Small intestine (tissue), 7 donors: Measurements from ENCODE around the gene DLG2. TPM values are rescaled to one million over a fixed set of nuclear protein-coding genes. Genes with fewer than 3 reads are reported as not detected.

Experiments
- DNase-seq, 2 donors: peaks; one replicate each; pipeline versions ENCODE4 v3.0.0 to v3.0.0-alpha.2; 2013
- FAIRE-seq: peaks from 2 replicates; lab custom pipeline; 2012; peaks lifted over from hg19 to GRCh38; lab: Jason Lieb, UNC
- H3K27ac ChIP-seq, 3 donors: one replicate each; pipeline ENCODE4 v1.5.1; 2013; ENCODE audit warnings: low read length in 2 of 3, mild to moderate bottlenecking in 2 of 3, control low read depth in 1 of 3, inconsistent platforms in 1 of 3, low read depth in 1 of 3, moderate library complexity in 1 of 3
- H3K27me3 ChIP-seq, 3 donors: one replicate each; pipeline ENCODE4 v1.6.1; 2013; ENCODE audit warnings: low read length in 3 of 3, inconsistent platforms in 1 of 3; ENCODE audit not compliant: control insufficient read depth in 3 of 3, insufficient read depth in 3 of 3
- H3K36me3 ChIP-seq, 3 donors: one replicate each; pipeline ENCODE4 v1.6.1; 2013; ENCODE audit warnings: low read length in 3 of 3, inconsistent platforms in 1 of 3, low read depth in 1 of 3, mild to moderate bottlenecking in 1 of 3, moderate library complexity in 1 of 3; ENCODE audit not compliant: control insufficient read depth in 3 of 3, insufficient read depth in 2 of 3
- H3K4me1 ChIP-seq, 3 donors: one replicate each; pipeline ENCODE4 v1.6.1; 2013; ENCODE audit warnings: low read length in 2 of 3, inconsistent platforms in 1 of 3, low read depth in 1 of 3, mild to moderate bottlenecking in 1 of 3, moderate library complexity in 1 of 3; ENCODE audit not compliant: control insufficient read depth in 3 of 3, insufficient read depth in 2 of 3
- H3K4me3 ChIP-seq, 3 donors: one replicate each; pipeline ENCODE4 v1.5.1; 2013; ENCODE audit warnings: low read length in 3 of 3, control low read depth in 1 of 3, inconsistent platforms in 1 of 3, low read depth in 1 of 3, mild to moderate bottlenecking in 1 of 3, moderate library complexity in 1 of 3
- H3K9me3 ChIP-seq, 2 donors: one replicate each; pipeline ENCODE4 v1.6.1; 2013; ENCODE audit warnings: low read depth in 1 of 2, low read length in 1 of 2; ENCODE audit not compliant: control insufficient read depth in 2 of 2, insufficient read depth in 1 of 2
- WGBS, 3 donors: extraction: QIAGEN DNeasy Blood & Tissue Kit; methylation state at CpG; one replicate each; pipeline ENCODE4 v1.1.7; 2013; 5-methylcytosine and 5-hydroxymethylcytosine counted together
- polyA plus RNA-seq, 4 donors: library from polyadenylated mRNA; stranded (reverse) in 3 of 4; unstranded in 1 of 4; fragments of 200-250 nt in 3 of 4; fragments of 120-200 nt in 1 of 4; gene quantifications; one replicate each; pipeline versions ENCODE4 v1.2.1 to v1.2.3, GENCODE V29; 2013
- donor health status: healthy with polysubstance abuse.
- donor health status: control.
- donor health status: control.
- donor health status: Bipolar disorder and iron deficiency.
- donor health status: healthy.

DLG2 gene
- polyA plus RNA-seq, 4 donors: 0.22 to 1.6 (median 1.1) TPM

- DNase-seq: no peak
- FAIRE-seq: no peak
Observed at GRCh38 chr11:83809274-83809673, 1817.9 kb downstream of the DLG2 start.

GRCh38 chr11:83801799-83802198 is 1825.3 kb downstream of the DLG2 start:
- no peaks in the 10 kb centered on the region for H3K36me3 ChIP-seq
- H3K4me3 ChIP-seq: no peak overlapping the region
- no peaks in the 10 kb centered on the region for H3K27me3 ChIP-seq
- WGBS, 3 donors: 85 to 95% (median 88%) methylated on average over 1 of the region's 1 CpG
- DNase-seq: no peak
- H3K27ac ChIP-seq: no peak overlapping the region
- FAIRE-seq: no peak
- H3K9me3 ChIP-seq: no peaks in the 10 kb centered on the region
- H3K4me1 ChIP-seq: no peaks in the 10 kb centered on the region

More at GRCh38 chr11:83809274-83809673, 1817.9 kb downstream of the DLG2 start:
- Histone ChIP-seq H3K27me3 (peaks cover 0 to 4% (median 3%) of the 10 kb centered on the region in 3 donors), H3K27ac (no peak overlapping the region), H3K9me3 (no peaks in the 10 kb centered on the region), H3K36me3 (no peaks in the 10 kb centered on the region), H3K4me1 (no peaks in the 10 kb centered on the region), H3K4me3 (no peak overlapping the region)

- H3K36me3 ChIP-seq: no peaks in the 10 kb centered on the region
- WGBS, 3 donors: 42 to 49% (median 45%) methylated on average over 2 of the region's 2 CpGs
- H3K27ac ChIP-seq: no peak overlapping the region
- H3K9me3 ChIP-seq: no peaks in the 10 kb centered on the region
- DNase-seq (no peak), FAIRE-seq (peak; percentile 53)
- H3K27me3 ChIP-seq: no peaks in the 10 kb centered on the region
- no peaks in the 10 kb centered on the region for H3K4me1 ChIP-seq
- no peak overlapping the region for H3K4me3 ChIP-seq
Observed at GRCh38 chr11:83793310-83793709, 1833.8 kb downstream of the DLG2 start.

GRCh38 chr11:83791557-83791956 is 1835.6 kb downstream of the DLG2 start:
- Histone ChIP-seq H3K4me1 (no peaks in the 10 kb centered on the region), H3K4me3 (no peak overlapping the region), H3K36me3 (no peaks in the 10 kb centered on the region), H3K9me3 (no peaks in the 10 kb centered on the region), H3K27me3 (no peaks in the 10 kb centered on the region), H3K27ac (no peak overlapping the region)
- DNase-seq: no peak
- 93 to 94% (median 93%) methylated on average over 17 of the region's 17 CpGs for WGBS, 3 donors
- no peak for FAIRE-seq

GRCh38 chr11:83785942-83786341 is 1841.2 kb downstream of the DLG2 start:
- FAIRE-seq (no peak), DNase-seq (no peak)
- 77 to 81% (median 80%) methylated on average over 2 of the region's 2 CpGs for WGBS, 3 donors
- H3K4me3 ChIP-seq: no peak overlapping the region
- H3K36me3 ChIP-seq: no peaks in the 10 kb centered on the region
- H3K27ac ChIP-seq: no peak overlapping the region
- no peaks in the 10 kb centered on the region for H3K4me1 ChIP-seq
- no peaks in the 10 kb centered on the region for H3K27me3 ChIP-seq
- no peaks in the 10 kb centered on the region for H3K9me3 ChIP-seq

GRCh38 chr11:83784419-83784818 is 1842.7 kb downstream of the DLG2 start:
- no peak for FAIRE-seq
- Histone ChIP-seq H3K4me1 (no peaks in the 10 kb centered on the region), H3K27ac (no peak overlapping the region), H3K36me3 (no peaks in the 10 kb centered on the region), H3K27me3 (peaks cover 0 to 3% (median 0%) of the 10 kb centered on the region in 3 donors), H3K9me3 (no peaks in the 10 kb centered on the region), H3K4me3 (no peak overlapping the region)
- no peak for DNase-seq
- 31 to 62% (median 50%) methylated on average over 1 of the region's 1 CpG for WGBS, 3 donors

GRCh38 chr11:83782329-83782728 is 1844.8 kb downstream of the DLG2 start:
- DNase-seq (no peak), FAIRE-seq (no peak)
- peaks cover 0 to 3% (median 0%) of the 10 kb centered on the region in 3 donors for H3K27me3 ChIP-seq
- no peaks in the 10 kb centered on the region for H3K36me3 ChIP-seq
- no peak overlapping the region for H3K27ac ChIP-seq
- 3 to 32% (median 8%) methylated on average over 1 of the region's 1 CpG for whole genome bisulfite sequencing, 3 donors
- no peaks in the 10 kb centered on the region for H3K9me3 ChIP-seq
- no peak overlapping the region for H3K4me3 ChIP-seq
- H3K4me1 ChIP-seq: no peaks in the 10 kb centered on the region

GRCh38 chr11:83779876-83780275 is 1847.3 kb downstream of the DLG2 start:
- Histone ChIP-seq H3K36me3 (no peaks in the 10 kb centered on the region), H3K27ac (no peak overlapping the region), H3K4me1 (no peaks in the 10 kb centered on the region), H3K9me3 (no peaks in the 10 kb centered on the region), H3K4me3 (no peak overlapping the region), H3K27me3 (peaks cover 0 to 3% (median 0%) of the 10 kb centered on the region in 3 donors)
- FAIRE-seq: no peak
- DNase-seq: no peak
- 77 to 81% (median 79%) methylated on average over 4 of the region's 4 CpGs for WGBS, 3 donors

- no peak for FAIRE-seq
- DNase-seq: no peak
- WGBS, 3 donors: 30 to 54% (median 42%) methylated on average over 2 of the region's 2 CpGs
- Histone ChIP-seq H3K4me1 (no peaks in the 10 kb centered on the region), H3K36me3 (no peaks in the 10 kb centered on the region), H3K27ac (no peak overlapping the region), H3K27me3 (peaks cover 0 to 3% (median 0%) of the 10 kb centered on the region in 3 donors), H3K9me3 (no peaks in the 10 kb centered on the region), H3K4me3 (no peak overlapping the region)
Observed at GRCh38 chr11:83778596-83778995, 1848.5 kb downstream of the DLG2 start.
